ENCODE measurements around the gene KCTD10.

Gene KCTD10

GRCh38 chr12:109462868-109463692 lies 14.0 kb downstream of the KCTD10 start:
- no CpG with 5 or more reads among the region's 14 CpGs for WGBS (ENCODE audit: extremely low coverage, insufficient coverage, low lambda C conversion rate)
- peak overlapping the region; percentile 40 for H3K56ac ChIP-seq (ENCODE audit: low read length)
- H2AK5ac ChIP-seq (ENCODE audit: low read length), result no peak overlapping the region
- H3K27me3 ChIP-seq (ENCODE audit: insufficient read depth, low read length, poor library complexity), result no peaks in the 10 kb centered on the region
- peak; percentile 74 for DNase-seq
- H3K36me3 ChIP-seq (ENCODE audit: control insufficient read depth, insufficient read depth, low read length), result peaks cover 2% of the 10 kb centered on the region
- H3K4me3 ChIP-seq (ENCODE audit: low read length), result no peak overlapping the region
- peaks cover 31% of the 10 kb centered on the region for H3K4me1 ChIP-seq (ENCODE audit: control insufficient read depth, low read depth, low read length)
- no peak overlapping the region for H3K18ac ChIP-seq (ENCODE audit: low read length)
- H4K8ac ChIP-seq (ENCODE audit: low read depth, low read length), result no peak overlapping the region
- peak overlapping the region; percentile 31 for H3K9ac ChIP-seq (ENCODE audit: low read length)
- no peak overlapping the region for H3K4ac ChIP-seq (ENCODE audit: low read depth, low read length)
- no peak overlapping the region for H2BK120ac ChIP-seq (ENCODE audit: low read depth, low read length)
- H3K79me2 ChIP-seq (ENCODE audit: control insufficient read depth, insufficient read depth, low read length), result peaks cover 68% of the 10 kb centered on the region
- H3K23ac ChIP-seq (ENCODE audit: low read length), result no peak overlapping the region
- H2BK15ac ChIP-seq (replicated peaks; ENCODE audit: low read depth), result no peak overlapping the region
- peaks cover 49% of the 10 kb centered on the region for H3K79me1 ChIP-seq (ENCODE audit: low read length)
- H2BK5ac ChIP-seq (ENCODE audit: low read length), result no peak overlapping the region
- H3K27ac ChIP-seq (ENCODE audit: low read depth, low read length), result peak overlapping the region; percentile 58
- H4K5ac ChIP-seq (ENCODE audit: low read length), result no peak overlapping the region
- H3K4me2 ChIP-seq (ENCODE audit: low read length), result no peak overlapping the region

- no peak overlapping the region for H3K4me3 ChIP-seq (ENCODE audit: low read length)
- DNase-seq, result peak; percentile 50
Measured at GRCh38 chr12:109461846-109462756, 15.0 kb downstream of the KCTD10 start.

DNA sequence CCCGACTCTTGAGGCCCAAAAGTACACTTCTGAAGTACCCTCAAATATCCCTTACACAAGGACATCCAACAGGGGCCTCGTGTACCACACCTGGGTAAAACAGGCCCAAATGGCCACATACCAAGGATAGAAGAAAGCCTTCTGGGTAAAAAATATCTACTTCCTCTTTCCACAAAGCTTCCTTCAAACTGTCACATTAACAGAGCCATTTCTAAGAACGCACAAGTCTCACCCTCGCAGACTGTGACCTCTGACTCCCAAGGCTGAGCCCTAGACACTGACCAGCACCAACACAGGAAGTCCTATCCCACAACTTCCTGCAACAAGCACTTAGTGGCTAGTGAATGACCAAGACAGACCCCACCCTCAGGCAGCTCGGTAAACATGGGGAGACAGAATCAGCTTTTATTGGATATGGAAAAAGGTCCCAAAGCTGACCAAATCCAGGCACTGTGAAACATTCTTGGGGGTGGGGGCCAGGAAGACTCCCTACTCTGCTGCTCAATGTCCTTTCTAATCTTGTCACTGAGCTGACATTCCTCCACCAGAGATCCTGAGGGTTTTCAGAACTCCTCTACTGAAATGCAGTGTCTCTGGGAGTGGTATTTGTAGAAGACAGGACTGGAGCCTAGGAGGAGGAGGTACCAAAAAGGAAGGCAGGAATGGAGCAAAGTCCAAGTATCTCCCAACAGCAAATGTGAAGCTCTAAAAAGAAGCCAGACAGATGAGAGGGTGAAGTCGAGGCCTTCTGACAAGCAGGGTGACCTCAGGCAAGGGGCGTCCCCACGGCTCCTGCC lies 15.9 kb downstream of the KCTD10 start:
- Histone ChIP-seq H4K5ac (ENCODE audit: low read length) (no peak overlapping the region), H3K4me2 (ENCODE audit: low read length) (no peak overlapping the region), H2AK5ac (ENCODE audit: low read length) (no peak overlapping the region), H3K23ac (ENCODE audit: low read length) (no peak overlapping the region), H3K79me1 (ENCODE audit: low read length) (peaks cover 42% of the 10 kb centered on the region), H3K18ac (ENCODE audit: low read length) (no peak overlapping the region), H3K79me2 (ENCODE audit: control insufficient read depth, insufficient read depth, low read length) (peaks cover 57% of the 10 kb centered on the region), H2BK5ac (ENCODE audit: low read length) (no peak overlapping the region), H3K27ac (ENCODE audit: low read depth, low read length) (peak overlapping the region; percentile 30), H3K27me3 (ENCODE audit: insufficient read depth, low read length, poor library complexity) (no peaks in the 10 kb centered on the region), H2BK120ac (ENCODE audit: low read depth, low read length) (no peak overlapping the region), H3K9ac (ENCODE audit: low read length) (no peak overlapping the region), H2BK15ac (replicated peaks; ENCODE audit: low read depth) (no peak overlapping the region), H3K56ac (ENCODE audit: low read length) (peak overlapping the region; percentile 25), H3K4me3 (ENCODE audit: low read length) (no peak overlapping the region), H4K8ac (ENCODE audit: low read depth, low read length) (no peak overlapping the region), H3K4ac (ENCODE audit: low read depth, low read length) (no peak overlapping the region), H3K36me3 (ENCODE audit: control insufficient read depth, insufficient read depth, low read length) (peaks cover 7% of the 10 kb centered on the region), H3K4me1 (ENCODE audit: control insufficient read depth, low read depth, low read length) (peaks cover 34% of the 10 kb centered on the region)
- peak; percentile 51 for DNase-seq
- WGBS (ENCODE audit: extremely low coverage, insufficient coverage, low lambda C conversion rate), result no CpG with 5 or more reads among the region's 8 CpGs

More at GRCh38 chr12:109461846-109462756, 15.0 kb downstream of the KCTD10 start:
- Histone ChIP-seq H3K4ac (ENCODE audit: low read depth, low read length) (no peak overlapping the region), H3K79me1 (ENCODE audit: low read length) (peaks cover 48% of the 10 kb centered on the region), H3K27me3 (ENCODE audit: insufficient read depth, low read length, poor library complexity) (no peaks in the 10 kb centered on the region), H2BK5ac (ENCODE audit: low read length) (no peak overlapping the region), H2BK15ac (replicated peaks; ENCODE audit: low read depth) (no peak overlapping the region), H3K4me2 (ENCODE audit: low read length) (no peak overlapping the region), H4K5ac (ENCODE audit: low read length) (no peak overlapping the region), H2AK5ac (ENCODE audit: low read length) (no peak overlapping the region), H4K8ac (ENCODE audit: low read depth, low read length) (no peak overlapping the region), H3K23ac (ENCODE audit: low read length) (peak overlapping the region; percentile 99), H2BK120ac (ENCODE audit: low read depth, low read length) (no peak overlapping the region), H3K36me3 (ENCODE audit: control insufficient read depth, insufficient read depth, low read length) (peaks cover 6% of the 10 kb centered on the region), H3K18ac (ENCODE audit: low read length) (no peak overlapping the region), H3K4me1 (ENCODE audit: control insufficient read depth, low read depth, low read length) (peaks cover 34% of the 10 kb centered on the region), H3K9ac (ENCODE audit: low read length) (no peak overlapping the region), H3K56ac (ENCODE audit: low read length) (peak overlapping the region; percentile 25), H3K27ac (ENCODE audit: low read depth, low read length) (peak overlapping the region; percentile 42), H3K79me2 (ENCODE audit: control insufficient read depth, insufficient read depth, low read length) (peaks cover 64% of the 10 kb centered on the region)
- no CpG with 5 or more reads among the region's 13 CpGs for WGBS (ENCODE audit: extremely low coverage, insufficient coverage, low lambda C conversion rate)

DNA sequence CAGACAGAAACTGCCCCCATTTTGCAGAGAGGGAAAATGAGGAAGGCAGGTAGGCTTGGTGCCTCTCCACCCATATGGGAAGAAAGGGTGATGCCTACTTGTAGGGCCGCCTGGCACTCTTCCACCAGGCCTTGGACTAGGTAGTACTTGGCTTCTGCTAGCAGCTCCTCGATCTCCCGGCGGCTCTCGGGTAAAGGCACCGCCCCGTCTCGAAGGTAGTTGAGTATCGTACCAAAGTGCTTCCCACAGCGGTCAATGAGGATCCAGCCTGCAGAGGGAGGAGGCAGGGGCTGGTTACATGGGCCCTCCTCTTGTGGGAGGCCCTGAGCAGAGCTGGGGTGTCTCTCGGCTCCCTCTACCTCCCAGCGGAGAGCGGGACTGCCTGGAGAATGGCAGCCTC lies 16.6 kb downstream of the KCTD10 start:
- Histone ChIP-seq H2BK5ac (ENCODE audit: low read length) (no peak overlapping the region), H3K4ac (ENCODE audit: low read depth, low read length) (no peak overlapping the region), H2AK5ac (ENCODE audit: low read length) (no peak overlapping the region), H3K18ac (ENCODE audit: low read length) (no peak overlapping the region), H3K36me3 (ENCODE audit: control insufficient read depth, insufficient read depth, low read length) (peaks cover 14% of the 10 kb centered on the region), H4K8ac (ENCODE audit: low read depth, low read length) (no peak overlapping the region), H3K23ac (ENCODE audit: low read length) (no peak overlapping the region), H3K4me2 (ENCODE audit: low read length) (no peak overlapping the region), H3K27ac (ENCODE audit: low read depth, low read length) (no peak overlapping the region), H2BK120ac (ENCODE audit: low read depth, low read length) (no peak overlapping the region), H3K4me3 (ENCODE audit: low read length) (no peak overlapping the region), H2BK15ac (replicated peaks; ENCODE audit: low read depth) (no peak overlapping the region), H4K5ac (ENCODE audit: low read length) (no peak overlapping the region), H3K4me1 (ENCODE audit: control insufficient read depth, low read depth, low read length) (peaks cover 34% of the 10 kb centered on the region), H3K56ac (ENCODE audit: low read length) (no peak overlapping the region), H3K27me3 (ENCODE audit: insufficient read depth, low read length, poor library complexity) (no peaks in the 10 kb centered on the region), H3K79me1 (ENCODE audit: low read length) (peaks cover 35% of the 10 kb centered on the region), H3K79me2 (ENCODE audit: control insufficient read depth, insufficient read depth, low read length) (peaks cover 50% of the 10 kb centered on the region), H3K9ac (ENCODE audit: low read length) (no peak overlapping the region)
- no peak for DNase-seq
- no CpG with 5 or more reads among the region's 13 CpGs for WGBS (ENCODE audit: extremely low coverage, insufficient coverage, low lambda C conversion rate)

DNA sequence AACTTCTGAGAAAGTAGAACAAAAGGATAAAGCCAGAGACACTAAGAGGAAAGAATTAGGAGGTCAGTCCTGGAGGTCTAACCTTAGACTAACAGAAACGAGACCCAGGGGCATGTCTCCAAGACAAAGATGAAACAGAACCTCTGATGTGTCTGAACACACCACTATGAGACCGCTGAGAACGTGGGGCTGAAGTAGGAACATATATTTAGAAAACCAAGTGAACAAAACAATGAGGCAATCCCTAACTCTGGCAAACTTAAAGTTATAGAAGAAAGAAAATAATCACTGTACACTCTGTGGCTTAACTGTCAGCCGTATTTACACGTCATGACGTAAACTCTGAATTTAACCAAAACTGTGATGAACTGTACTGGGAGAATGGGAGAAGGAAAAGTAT lies 17.9 kb downstream of the KCTD10 start:
- peaks cover 26% of the 10 kb centered on the region for H3K79me1 ChIP-seq (ENCODE audit: low read length)
- peaks cover 38% of the 10 kb centered on the region for H3K79me2 ChIP-seq (ENCODE audit: control insufficient read depth, insufficient read depth, low read length)
- no peak overlapping the region for H3K4me2 ChIP-seq (ENCODE audit: low read length)
- no peak overlapping the region for H3K23ac ChIP-seq (ENCODE audit: low read length)
- no peak for DNase-seq
- H3K18ac ChIP-seq (ENCODE audit: low read length), result no peak overlapping the region
- H2BK15ac ChIP-seq (replicated peaks; ENCODE audit: low read depth), result no peak overlapping the region
- peak overlapping the region; percentile 17 for H3K56ac ChIP-seq (ENCODE audit: low read length)
- no peak overlapping the region for H3K4ac ChIP-seq (ENCODE audit: low read depth, low read length)
- no peak overlapping the region for H2BK5ac ChIP-seq (ENCODE audit: low read length)
- H3K9ac ChIP-seq (ENCODE audit: low read length), result peak overlapping the region; percentile 10
- peaks cover 34% of the 10 kb centered on the region for H3K4me1 ChIP-seq (ENCODE audit: control insufficient read depth, low read depth, low read length)
- H3K36me3 ChIP-seq (ENCODE audit: control insufficient read depth, insufficient read depth, low read length), result peaks cover 16% of the 10 kb centered on the region
- H4K8ac ChIP-seq (ENCODE audit: low read depth, low read length), result no peak overlapping the region
- H4K5ac ChIP-seq (ENCODE audit: low read length), result no peak overlapping the region
- no peak overlapping the region for H3K27ac ChIP-seq (ENCODE audit: low read depth, low read length)
- no peak overlapping the region for H3K4me3 ChIP-seq (ENCODE audit: low read length)
- H2AK5ac ChIP-seq (ENCODE audit: low read length), result no peak overlapping the region
- no CpG with 5 or more reads among the region's 6 CpGs for WGBS (ENCODE audit: extremely low coverage, insufficient coverage, low lambda C conversion rate)
- no peak overlapping the region for H2BK120ac ChIP-seq (ENCODE audit: low read depth, low read length)
- no peaks in the 10 kb centered on the region for H3K27me3 ChIP-seq (ENCODE audit: insufficient read depth, low read length, poor library complexity)
